Right lobe of liver (tissue), 4 donors: ENCODE data around the gene GATAD1.

Source experiments
- POLR2A ChIP-seq: fragments of 450-650 bp; IDR thresholded peaks from one replicate; pipeline ENCODE4 v1.6.1; 2017; ENCODE audit warnings: antibody characterized with exemption, mild to moderate bottlenecking
- TF ChIP-seq, protein P1 (sequence below), 4 donors: fragments of 200-600 bp in 3 of 4; fragments of 450-650 bp in 1 of 4; IDR thresholded peaks; one replicate each; pipeline versions ENCODE4 v1.5.1 to v1.8.0; 2016 to 2022; ENCODE audit warnings: antibody characterized with exemption in 4 of 4, mild to moderate bottlenecking in 2 of 4
- donor health status: DM: no; HTN: no; CAD: no.
- donor health status: DM: no; HTN: no; CAD: no.
- donor health status: DM: no; HTN: yes; CAD: no.

- TF ChIP-seq, protein P1, sequence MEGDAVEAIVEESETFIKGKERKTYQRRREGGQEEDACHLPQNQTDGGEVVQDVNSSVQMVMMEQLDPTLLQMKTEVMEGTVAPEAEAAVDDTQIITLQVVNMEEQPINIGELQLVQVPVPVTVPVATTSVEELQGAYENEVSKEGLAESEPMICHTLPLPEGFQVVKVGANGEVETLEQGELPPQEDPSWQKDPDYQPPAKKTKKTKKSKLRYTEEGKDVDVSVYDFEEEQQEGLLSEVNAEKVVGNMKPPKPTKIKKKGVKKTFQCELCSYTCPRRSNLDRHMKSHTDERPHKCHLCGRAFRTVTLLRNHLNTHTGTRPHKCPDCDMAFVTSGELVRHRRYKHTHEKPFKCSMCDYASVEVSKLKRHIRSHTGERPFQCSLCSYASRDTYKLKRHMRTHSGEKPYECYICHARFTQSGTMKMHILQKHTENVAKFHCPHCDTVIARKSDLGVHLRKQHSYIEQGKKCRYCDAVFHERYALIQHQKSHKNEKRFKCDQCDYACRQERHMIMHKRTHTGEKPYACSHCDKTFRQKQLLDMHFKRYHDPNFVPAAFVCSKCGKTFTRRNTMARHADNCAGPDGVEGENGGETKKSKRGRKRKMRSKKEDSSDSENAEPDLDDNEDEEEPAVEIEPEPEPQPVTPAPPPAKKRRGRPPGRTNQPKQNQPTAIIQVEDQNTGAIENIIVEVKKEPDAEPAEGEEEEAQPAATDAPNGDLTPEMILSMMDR (IDR thresholded peaks at IDR 0.05), result no peak
- TF ChIP-seq POLR2A, result no peak
These were observed 19.4 kb downstream of the GATAD1 start for GRCh38 chr7:92466682-92467081.
